Kidney (tissue), 14 donors: ENCODE measurements around the gene BOK. TPM values are rescaled to one million over a fixed set of nuclear protein-coding genes. Genes with fewer than 3 reads are reported as not detected.

Experiments
- DNase-seq, 5 donors: peaks; one replicate each; pipeline ENCODE4 v3.0.0-alpha.2; 2013 to 2020
- FAIRE-seq: peaks from 2 replicates; lab custom pipeline; 2012; peaks lifted over from hg19 to GRCh38; lab: Jason Lieb, UNC
- H3K27ac ChIP-seq, 2 donors: one replicate each; pipeline ENCODE4 v1.7.0; 2013; ENCODE audit warnings: low read depth in 2 of 2, low read length in 2 of 2, inconsistent platforms in 1 of 2
- H3K27me3 ChIP-seq: one replicate; pipeline ENCODE4 v1.7.1; 2013; ENCODE audit warnings: low read length, inconsistent platforms; ENCODE audit not compliant: control insufficient read depth, insufficient read depth
- H3K36me3 ChIP-seq, 3 donors: one replicate each; pipeline versions ENCODE4 v1.7.0 to v1.7.1; 2013; ENCODE audit warnings: low read length in 3 of 3, control low read depth in 1 of 3, inconsistent platforms in 1 of 3; ENCODE audit not compliant: insufficient read depth in 3 of 3, control insufficient read depth in 2 of 3
- H3K4me1 ChIP-seq, 3 donors: one replicate each; pipeline versions ENCODE4 v1.7.0 to v1.7.1; 2013; ENCODE audit warnings: low read length in 3 of 3, inconsistent platforms in 1 of 3, low read depth in 1 of 3; ENCODE audit not compliant: control insufficient read depth in 2 of 3, insufficient read depth in 2 of 3
- H3K4me3 ChIP-seq, 3 donors: one replicate each; pipeline versions ENCODE4 v1.7.0 to v1.8.1; 2013; ENCODE audit warnings: low read length in 3 of 3, control low read depth in 1 of 3, inconsistent platforms in 1 of 3
- H3K9ac ChIP-seq, 3 donors: one replicate each; pipeline versions ENCODE4 v1.7.0 to v1.7.1; 2013; ENCODE audit warnings: low read length in 3 of 3, control low read depth in 1 of 3, inconsistent platforms in 1 of 3
- H3K9me3 ChIP-seq, 3 donors: one replicate each; pipeline versions ENCODE4 v1.7.0 to v1.7.1; 2013; ENCODE audit warnings: low read length in 3 of 3, control low read depth in 1 of 3, inconsistent platforms in 1 of 3; ENCODE audit not compliant: control insufficient read depth in 2 of 3, insufficient read depth in 1 of 3
- CTCF ChIP-seq: IDR thresholded peaks from 3 replicates; pipeline ENCODE4 v1.5.1; 2012; ENCODE audit warnings: mild to moderate bottlenecking, moderate library complexity, borderline replicate concordance; ENCODE audit not compliant: insufficient read depth; ENCODE audit errors: extremely low read depth
- intact Hi-C: fragments of 100-400 bp; cut with DNase I; formaldehyde crosslinking; loops from one replicate; pipeline ENCODE4 v1.11.1; 2022
- polyA plus RNA-seq: library from polyadenylated mRNA; stranded (reverse); fragments of 350-450 nt; fragmentation: Illumina TruSeq; extraction: RNeasy Lipid Tissue Mini Kit (QIAGEN cat#74804); gene quantifications from one replicate; pipeline ENCODE4 v1.2.3, GENCODE V29; 2014; ENCODE audit warnings: low read depth, low replicate concordance; ENCODE audit not compliant: insufficient read depth
- total RNA-seq: library from RNA; stranded (reverse); fragmentation: NEBNext Ultra II Directional; extraction: Animal tissue kit (Norgen Biotek cat#: 25700); gene quantifications from one replicate; pipeline ENCODE4 v1.2.1, GENCODE V29; 2021
- donor health status: control.
- donor health status: control.
- donor health status: control.
- donor health status: control.
- donor health status: control.
- donor health status: DM: yes; HTN: yes; CAD: no.
- donor health status: Normal renal cell carcinoma (clear cell type).

Gene BOK
- total and polyA plus RNA-seq, 2 donors from 2014 or later = 22.9 to 28.8 TPM

- Histone ChIP-seq H3K27me3 (no peaks in the 10 kb centered on the region), H3K9ac (no peak overlapping the region), H3K27ac (no peak overlapping the region), H3K4me3 (no peak overlapping the region), H3K36me3 (peaks cover 0 to 2% (median 0%) of the 10 kb centered on the region in 3 donors), H3K4me1 (peaks cover 0 to 2% (median 0%) of the 10 kb centered on the region in 3 donors), H3K9me3 (no peaks in the 10 kb centered on the region)
- intact Hi-C loops = no loop called here
- FAIRE-seq (no peak), DNase-seq (peak in 1 of 5 donors; percentile 28)
- no peak for TF ChIP-seq CTCF
These were observed 9.2 kb downstream of the BOK start for GRCh38 chr2:241567776-241568175.

GRCh38 chr2:241568726-241569125, 10.2 kb downstream of the BOK start:
- H3K4me3 ChIP-seq = no peak overlapping the region
- H3K9me3 ChIP-seq = no peaks in the 10 kb centered on the region
- no peak for TF ChIP-seq CTCF
- H3K27me3 ChIP-seq = no peaks in the 10 kb centered on the region
- no peak overlapping the region for H3K9ac ChIP-seq
- H3K36me3 ChIP-seq = no peaks in the 10 kb centered on the region
- no peak overlapping the region for H3K27ac ChIP-seq
- intact Hi-C loops = no loop called here
- no peak for FAIRE-seq
- peak in 1 of 5 donors; percentile 22 for DNase-seq
- H3K4me1 ChIP-seq = no peaks in the 10 kb centered on the region

GRCh38 chr2:241569831-241570281, 11.3 kb downstream of the BOK start:
- no peak overlapping the region for H3K9ac ChIP-seq
- no peak for FAIRE-seq
- no peak overlapping the region for H3K4me3 ChIP-seq
- no peaks in the 10 kb centered on the region for H3K27me3 ChIP-seq
- no peaks in the 10 kb centered on the region for H3K36me3 ChIP-seq
- no peak overlapping the region for H3K27ac ChIP-seq
- H3K4me1 ChIP-seq = no peaks in the 10 kb centered on the region
- DNase-seq = peak in 1 of 5 donors; percentile 55
- TF ChIP-seq CTCF = no peak
- no peaks in the 10 kb centered on the region for H3K9me3 ChIP-seq
- intact Hi-C loops = no loop called here
